AG04449 (cell line): ENCODE measurements around the gene HOXC9.

ENCODE experiments used
- CTCF ChIA-PET: fragments of 350-600 bp; formaldehyde crosslinking; extraction: SDS; loops from one replicate; lab custom pipeline; 2021; ENCODE audit warnings: antibody characterized with exemption; lab: Yijun Ruan, JAX
- POLR2A ChIA-PET: fragments of 400-600, 350-600 bp; formaldehyde crosslinking; extraction: SDS; loops from one replicate; lab custom pipeline; 2020; ENCODE audit warnings: antibody characterized with exemption, inconsistent platforms; lab: Yijun Ruan, JAX
- DNase-seq: peaks from one replicate; pipeline ENCODE4 v3.0.0-alpha.2; 2010; ENCODE audit warnings: low read depth, low spot score
- H3K4me3 ChIP-seq: 2 replicates; pipeline ENCODE4 v1.5.1; 2011; ENCODE audit warnings: low read depth, mild to moderate bottlenecking, control low read depth, low read length
- TF ChIP-seq, protein P1 (sequence below): IDR thresholded peaks from one replicate; pipeline ENCODE4 v1.5.1; 2011; ENCODE audit warnings: mild to moderate bottlenecking, moderate library complexity, low read length, control low read depth, inconsistent platforms; ENCODE audit not compliant: insufficient read depth; ENCODE audit errors: missing control alignments

The HOXC9 gene

DNA sequence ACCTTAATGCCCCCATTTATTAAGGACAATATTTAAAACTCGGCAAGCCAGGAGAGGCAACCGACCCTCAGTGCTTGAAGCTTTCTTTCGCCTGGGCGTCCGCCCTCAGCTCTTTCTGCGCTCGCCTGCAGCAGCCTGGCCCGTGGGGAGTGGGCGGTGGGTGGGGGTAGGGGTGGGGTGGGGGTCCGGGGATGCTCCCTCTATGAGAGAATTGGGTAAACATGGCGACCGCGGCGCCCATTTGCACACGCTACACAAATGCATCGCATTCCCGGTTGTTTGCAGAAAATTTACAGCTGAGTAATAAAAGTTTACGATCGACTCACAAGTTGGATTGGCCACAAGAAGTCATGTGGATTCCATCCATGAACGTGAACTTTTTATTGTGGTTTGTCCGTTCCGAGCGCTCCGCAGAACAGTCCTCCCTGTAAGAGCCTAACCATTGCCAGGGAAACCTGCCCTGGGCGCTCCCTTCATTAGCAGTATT is 16.6 kb downstream of the HOXC9 start:
- DNase-seq: peak; percentile 86
- ChIA-PET POLR2A (interaction anchor here (0.5 to 2.8 kb wide), 14 partner anchors 9 to 455 kb away, joined by 3 to 53 read pairs (median 4); partner anchors contain the start of genes HOXC10, HOXC5, HOXC6 and HOXC8), CTCF (interaction anchor here (0.6 to 21.3 kb wide), 15 partner anchors 9 to 354 kb away, joined by 3 to 385 read pairs (median 6); partner anchors contain the start of genes HOXC10, HOXC5, HOXC6 and HOXC8)
- TF ChIP-seq, protein P1, sequence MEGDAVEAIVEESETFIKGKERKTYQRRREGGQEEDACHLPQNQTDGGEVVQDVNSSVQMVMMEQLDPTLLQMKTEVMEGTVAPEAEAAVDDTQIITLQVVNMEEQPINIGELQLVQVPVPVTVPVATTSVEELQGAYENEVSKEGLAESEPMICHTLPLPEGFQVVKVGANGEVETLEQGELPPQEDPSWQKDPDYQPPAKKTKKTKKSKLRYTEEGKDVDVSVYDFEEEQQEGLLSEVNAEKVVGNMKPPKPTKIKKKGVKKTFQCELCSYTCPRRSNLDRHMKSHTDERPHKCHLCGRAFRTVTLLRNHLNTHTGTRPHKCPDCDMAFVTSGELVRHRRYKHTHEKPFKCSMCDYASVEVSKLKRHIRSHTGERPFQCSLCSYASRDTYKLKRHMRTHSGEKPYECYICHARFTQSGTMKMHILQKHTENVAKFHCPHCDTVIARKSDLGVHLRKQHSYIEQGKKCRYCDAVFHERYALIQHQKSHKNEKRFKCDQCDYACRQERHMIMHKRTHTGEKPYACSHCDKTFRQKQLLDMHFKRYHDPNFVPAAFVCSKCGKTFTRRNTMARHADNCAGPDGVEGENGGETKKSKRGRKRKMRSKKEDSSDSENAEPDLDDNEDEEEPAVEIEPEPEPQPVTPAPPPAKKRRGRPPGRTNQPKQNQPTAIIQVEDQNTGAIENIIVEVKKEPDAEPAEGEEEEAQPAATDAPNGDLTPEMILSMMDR: no peak
- H3K4me3 ChIP-seq: peak overlapping the region; percentile 88

DNA sequence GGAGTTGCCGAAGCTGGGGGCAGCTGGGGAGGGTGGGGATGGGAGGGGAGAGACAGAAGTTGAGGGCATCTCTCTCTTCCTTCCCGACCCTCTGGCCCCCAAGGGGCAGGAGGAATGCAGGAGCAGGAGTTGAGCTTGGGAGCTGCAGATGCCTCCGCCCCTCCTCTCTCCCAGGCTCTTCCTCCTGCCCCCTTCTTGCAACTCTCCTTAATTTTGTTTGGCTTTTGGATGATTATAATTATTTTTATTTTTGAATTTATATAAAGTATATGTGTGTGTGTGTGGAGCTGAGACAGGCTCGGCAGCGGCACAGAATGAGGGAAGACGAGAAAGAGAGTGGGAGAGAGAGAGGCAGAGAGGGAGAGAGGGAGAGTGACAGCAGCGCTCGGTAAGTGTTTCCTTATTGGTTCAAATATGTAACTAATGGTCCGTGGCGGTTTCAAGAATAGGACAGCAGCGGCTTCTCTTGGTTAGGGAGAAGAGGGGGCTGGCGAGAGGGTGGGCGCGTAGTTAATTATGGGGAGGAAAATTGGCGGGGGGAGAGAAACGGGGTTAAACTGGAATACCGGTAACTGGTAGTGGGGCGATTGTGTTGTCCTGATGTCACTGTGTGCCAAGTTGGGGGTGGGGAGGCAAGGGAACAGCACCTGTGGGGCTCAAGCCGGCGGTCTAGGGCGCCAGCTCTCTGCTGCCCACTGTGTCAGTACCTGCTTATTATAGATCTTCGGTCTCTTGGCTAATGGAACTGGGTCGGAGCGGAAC is 17.2 kb downstream of the HOXC9 start:
- ChIA-PET CTCF (interaction anchor here (0.6 to 21.3 kb wide), 21 partner anchors 9 to 353 kb away, joined by 3 to 385 read pairs (median 5); partner anchors contain the start of genes HOXC10, HOXC5, HOXC6 and HOXC8), POLR2A (interaction anchor here (0.5 to 2.8 kb wide), 21 partner anchors 9 to 455 kb away, joined by 3 to 53 read pairs (median 4); partner anchors contain the start of genes HOXC10, HOXC5, HOXC6 and HOXC8)
- peak overlapping the region; percentile 88 for H3K4me3 ChIP-seq
- TF ChIP-seq, protein P1: no peak
- DNase-seq: no peak

DNA sequence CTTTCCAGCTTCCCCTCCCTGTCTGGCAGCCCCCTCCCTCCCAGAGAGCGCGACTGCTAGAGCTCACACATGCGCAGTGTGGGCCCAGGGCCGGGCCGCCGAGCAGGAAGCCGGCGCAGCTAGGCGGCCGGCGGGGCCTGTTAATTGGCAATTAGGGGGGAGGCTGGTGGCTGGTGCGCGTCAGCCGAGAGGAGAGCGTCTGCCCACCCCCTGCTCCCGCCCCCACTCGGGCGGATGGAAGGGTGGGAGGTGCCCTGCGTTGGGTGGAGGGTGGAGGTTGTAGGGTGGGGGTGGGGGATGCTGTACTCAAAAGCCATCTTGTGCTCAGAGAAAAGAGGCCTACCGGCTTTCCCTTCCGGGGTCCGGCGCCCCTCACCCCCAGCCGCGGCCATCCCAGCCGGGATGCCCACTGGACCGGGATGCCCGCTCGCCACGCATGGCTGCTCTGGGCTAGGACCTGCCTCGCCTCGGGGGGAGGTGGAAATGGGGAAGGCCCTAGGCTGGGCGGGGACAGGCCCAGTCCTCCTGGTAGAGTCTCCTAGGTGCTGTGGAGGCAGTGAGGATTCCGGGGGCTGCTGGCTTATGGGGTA is 18.0 kb downstream of the HOXC9 start:
- POLR2A ChIA-PET: interaction anchor here (0.6 to 2.8 kb wide), 18 partner anchors 10 to 178 kb away, joined by 3 to 53 read pairs (median 4); partner anchors contain the start of genes HOXC10, HOXC5, HOXC6 and HOXC8
- peak; percentile 82 for DNase-seq
- TF ChIP-seq, protein P1: no peak
- peak overlapping the region; percentile 88 for H3K4me3 ChIP-seq
- CTCF ChIA-PET: interaction anchor here (0.6 to 21.3 kb wide), 18 partner anchors 10 to 352 kb away, joined by 3 to 385 read pairs (median 5); partner anchors contain the start of genes HOXC10, HOXC5, HOXC6 and HOXC8

DNA sequence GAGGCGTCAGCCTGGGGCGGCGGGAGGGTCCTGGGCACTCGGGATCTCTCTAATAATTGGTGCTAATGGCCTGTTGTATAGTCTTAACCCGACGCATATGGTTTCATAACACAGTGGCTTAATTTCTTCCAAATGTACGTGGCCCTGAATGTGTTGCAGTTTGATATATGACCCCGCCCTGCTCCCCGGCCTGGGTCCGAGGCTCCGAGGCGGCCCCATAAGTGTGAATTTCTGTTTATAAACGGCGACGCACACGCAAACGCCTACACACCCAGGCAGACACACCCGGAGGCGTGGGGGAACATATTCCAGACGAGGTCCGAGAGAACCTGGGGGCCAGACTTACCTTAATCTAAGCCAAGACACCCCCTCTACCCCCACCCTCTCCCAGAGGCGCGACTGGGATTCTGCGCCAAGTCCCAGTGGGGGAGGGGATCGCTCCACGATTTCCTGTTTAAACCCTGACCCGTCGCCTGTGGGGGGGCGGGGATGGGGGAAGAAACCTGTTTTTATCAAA is 18.6 kb downstream of the HOXC9 start:
- H3K4me3 ChIP-seq: peak overlapping the region; percentile 88
- TF ChIP-seq, protein P1: no peak
- ChIA-PET POLR2A (interaction anchor here (0.6 kb wide), 1 partner anchor 23 kb away, joined by 3 read pairs; no protein-coding TSS in a partner anchor), CTCF (interaction anchor here (21.3 to 23.4 kb wide), 2 partner anchors 11 to 179 kb away, joined by 385 to 908 read pairs; partner anchors contain the start of genes HOXC5, HOXC6 and SMUG1)
- no peak for DNase-seq

DNA sequence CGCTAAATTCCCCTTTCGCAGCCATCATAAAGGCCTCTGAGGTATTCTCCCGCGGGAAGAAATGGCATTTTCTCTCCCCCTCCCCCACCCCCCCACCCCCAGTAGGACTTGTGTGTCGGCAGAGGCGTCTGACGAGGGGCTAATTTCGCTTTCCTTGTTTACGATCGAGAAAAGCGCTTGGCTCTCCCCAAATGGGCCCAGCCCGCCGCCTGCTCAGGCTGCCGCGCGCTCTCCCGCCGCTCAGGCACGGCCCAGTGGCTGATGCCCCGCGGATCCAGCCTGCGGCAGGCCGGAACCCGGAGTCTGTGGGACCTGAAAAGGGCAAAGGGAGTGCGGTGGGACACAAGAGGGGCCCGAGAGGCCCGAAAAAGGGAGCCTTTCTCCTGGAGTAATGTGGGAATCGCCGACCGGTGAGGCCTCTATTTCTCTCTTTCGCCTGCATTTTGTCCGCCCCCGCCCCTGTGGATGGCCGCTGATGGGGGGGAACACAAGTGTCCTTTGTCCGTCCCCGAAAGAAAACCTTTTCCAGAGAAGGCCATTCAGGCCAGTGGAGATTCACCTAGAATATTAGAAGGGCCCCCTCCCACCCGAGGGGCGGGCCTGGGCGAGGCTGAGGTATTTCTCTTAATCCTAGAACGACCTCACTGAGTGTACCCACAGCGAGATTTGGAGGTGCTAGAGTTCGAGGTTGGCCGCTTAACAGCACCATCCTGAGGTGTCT is 19.3 kb downstream of the HOXC9 start:
- CTCF ChIA-PET: interaction anchor here (5.8 to 23.4 kb wide), 2 partner anchors 13 to 179 kb away, joined by 55 to 908 read pairs; partner anchors contain the start of genes HOXC5 and SMUG1
- TF ChIP-seq, protein P1: no peak
- POLR2A ChIA-PET: no interaction called here
- peak overlapping the region; percentile 88 for H3K4me3 ChIP-seq
- no peak for DNase-seq
